GM23338 (cell line): Measurements from ENCODE around the gene MYF5. TPM values are rescaled to one million over a fixed set of nuclear protein-coding genes. Genes with fewer than 3 reads are reported as not detected.

ENCODE experiments used
- ATAC-seq: fragments of 200-7000 bp; cut with Tn5 transposase; 3 replicates; pipeline ENCODE4 v1.9.1; 2020
- DNase-seq: peaks from one replicate; pipeline ENCODE4 v3.0.0-alpha.2; 2015; ENCODE audit warnings: low spot score
- H2AFZ ChIP-seq: fragments of 200-600 bp; sonication (generic); 2 replicates; pipeline ENCODE4 v1.8.0; 2016; ENCODE audit warnings: antibody characterized with exemption, mild to moderate bottlenecking, moderate library complexity
- H3F3A ChIP-seq: fragments of 200-600 bp; sonication (generic); replicated peaks from 2 replicates; pipeline ENCODE4 v1.8.0; 2017; ENCODE audit warnings: antibody characterized with exemption, mixed run types, low read depth
- H3K27ac ChIP-seq: fragments of 200-600 bp; sonication (generic); 2 replicates; pipeline ENCODE4 v1.6.1; 2016; ENCODE audit warnings: low read depth
- H3K27me3 ChIP-seq: fragments of 200-600 bp; sonication (generic); 2 replicates; pipeline ENCODE4 v1.8.0; 2016; ENCODE audit warnings: mild to moderate bottlenecking, mixed run types, moderate library complexity; ENCODE audit not compliant: insufficient read depth
- H3K36me3 ChIP-seq: fragments of 200-600 bp; sonication (generic); 2 replicates; pipeline ENCODE4 v1.8.0; 2016; ENCODE audit warnings: mild to moderate bottlenecking; ENCODE audit not compliant: insufficient read depth
- H3K4me1 ChIP-seq: fragments of 200-600 bp; sonication (generic); 2 replicates; pipeline ENCODE4 v1.8.0; 2016; ENCODE audit warnings: mild to moderate bottlenecking, moderate library complexity; ENCODE audit not compliant: insufficient read depth
- H3K4me2 ChIP-seq: fragments of 200-600 bp; sonication (generic); 2 replicates; pipeline ENCODE4 v1.7.1; 2017; ENCODE audit warnings: mixed run types
- H3K4me3 ChIP-seq: fragments of 200-600 bp; sonication (generic); 2 replicates; pipeline ENCODE4 v1.6.1; 2016; ENCODE audit warnings: mixed run types
- H3K79me2 ChIP-seq: fragments of 200-600 bp; sonication (generic); replicated peaks from 2 replicates; pipeline ENCODE4 v1.8.0; 2017; ENCODE audit warnings: mild to moderate bottlenecking; ENCODE audit not compliant: insufficient read depth
- H3K9me2 ChIP-seq: fragments of 200-600 bp; sonication (generic); 2 replicates; pipeline ENCODE4 v1.8.0; 2017; ENCODE audit not compliant: insufficient read depth
- H4K20me1 ChIP-seq: fragments of 200-600 bp; sonication (generic); replicated peaks from 2 replicates; pipeline ENCODE4 v1.8.0; 2017; ENCODE audit warnings: mild to moderate bottlenecking; ENCODE audit not compliant: insufficient read depth
- H3K27ac Mint-ChIP-seq: 2 replicates; pipeline ENCODE4 v1.8.0; 2020; ENCODE audit warnings: inconsistent platforms, mild to moderate bottlenecking, moderate library complexity, mixed read lengths
- H3K27me3 Mint-ChIP-seq: 3 replicates; pipeline ENCODE4 v1.8.0; 2022; ENCODE audit warnings: low read depth, mild to moderate bottlenecking, moderate library complexity, mixed read lengths, inconsistent platforms; ENCODE audit not compliant: insufficient read depth, poor library complexity
- H3K36me3 Mint-ChIP-seq: 3 replicates; pipeline ENCODE4 v1.8.0; 2021; ENCODE audit warnings: low read depth, mild to moderate bottlenecking, inconsistent platforms, moderate library complexity, mixed read lengths
- H3K4me1 Mint-ChIP-seq: 3 replicates; pipeline ENCODE4 v1.8.0; 2020; ENCODE audit warnings: mild to moderate bottlenecking, inconsistent platforms, mixed read lengths
- H3K4me3 Mint-ChIP-seq: 3 replicates; pipeline ENCODE4 v1.8.0; 2021; ENCODE audit warnings: moderate library complexity, mild to moderate bottlenecking, inconsistent platforms, mixed read lengths
- H3K9me3 Mint-ChIP-seq: 3 replicates; pipeline ENCODE4 v1.8.0; 2020; ENCODE audit warnings: moderate library complexity, mild to moderate bottlenecking, inconsistent platforms, mixed read lengths
- CREB1 ChIP-seq: fragments of 250-450 bp; sonication (Bioruptor Pico); IDR thresholded peaks from 2 replicates; pipeline ENCODE4 v1.5.0; 2020; ENCODE audit warnings: low read depth, mild to moderate bottlenecking, moderate library complexity
- CTCF ChIP-seq, 2 experiments: fragments of 200-600 bp in 1 of 2; sonication (generic) in 1 of 2; conservative IDR thresholded peaks; 2 replicates each; pipeline versions ENCODE4 v1.5.1 to v1.6.1; 2016 to 2017; ENCODE audit warnings: antibody characterized with exemption in 2 of 2, low read depth in 2 of 2, mild to moderate bottlenecking in 2 of 2, moderate library complexity in 1 of 2
- ETS1 ChIP-seq: IDR thresholded peaks from 2 replicates; pipeline ENCODE4 v1.6.1; 2016; ENCODE audit warnings: antibody characterized with exemption
- EZH2 ChIP-seq: fragments of 200-600 bp; sonication (generic); IDR thresholded peaks from one replicate; pipeline ENCODE4 v1.8.0; 2017; ENCODE audit warnings: antibody characterized with exemption, mild to moderate bottlenecking, low read depth; ENCODE audit not compliant: unreplicated experiment
- EZH2phosphoT487 ChIP-seq: fragments of 200-600 bp; sonication (generic); IDR thresholded peaks from one replicate; pipeline ENCODE4 v1.8.1; 2018; ENCODE audit warnings: antibody characterized with exemption; ENCODE audit not compliant: unreplicated experiment
- JUNB ChIP-seq: IDR thresholded peaks from one replicate; pipeline ENCODE4 v1.6.1; 2016; ENCODE audit warnings: antibody characterized with exemption; ENCODE audit not compliant: unreplicated experiment
- NANOG ChIP-seq: IDR thresholded peaks from 2 replicates; pipeline ENCODE4 v1.6.1; 2016; ENCODE audit warnings: antibody characterized with exemption, borderline replicate concordance
- POLR2AphosphoS5 ChIP-seq: IDR thresholded peaks from 2 replicates; pipeline ENCODE4 v1.6.1; 2016; ENCODE audit warnings: antibody characterized with exemption, low read depth
- REST ChIP-seq: IDR thresholded peaks from one replicate; pipeline ENCODE4 v1.6.1; 2018; ENCODE audit warnings: antibody characterized with exemption; ENCODE audit not compliant: unreplicated experiment
- STAT1 ChIP-seq: IDR thresholded peaks from one replicate; pipeline ENCODE4 v1.6.1; 2016; ENCODE audit warnings: antibody characterized with exemption; ENCODE audit not compliant: unreplicated experiment
- ZNF114 ChIP-seq: fragments of 250-450 bp; sonication (Bioruptor Pico); IDR thresholded peaks from 2 replicates; pipeline ENCODE4 v1.5.0; 2020; ENCODE audit warnings: mild to moderate bottlenecking, moderate library complexity
- ZNF331 ChIP-seq: fragments of 250-450 bp; sonication (Bioruptor Pico); IDR thresholded peaks from 2 replicates; pipeline ENCODE4 v1.5.0; 2020; ENCODE audit warnings: low read depth, mild to moderate bottlenecking, moderate library complexity
- ZNF462 ChIP-seq: fragments of 250-450 bp; sonication (Bioruptor Pico); IDR thresholded peaks from 2 replicates; pipeline ENCODE4 v1.5.0; 2020; ENCODE audit warnings: mild to moderate bottlenecking, moderate library complexity
- polyA plus RNA-seq: library from polyadenylated mRNA; unstranded; fragments of >200 nt; fragmentation: Nextera tagmentation; extraction: Ambion mirVana; gene quantifications from 2 replicates; pipeline ENCODE4 v1.2.1, GENCODE V29; 2016
- total RNA-seq: library from RNA; depleted of rRNA; stranded (reverse); fragments of >200 nt; shearing (Covaris generic); gene quantifications from 2 replicates; pipeline ENCODE4 v1.2.3, GENCODE V29; 2014

Gene MYF5
- total and polyA plus RNA-seq, 2 experiments from 2014 or later: not detected

GRCh38 chr12:80698847-80699542, 17.7 kb upstream of the MYF5 start:
- H3K36me3 ChIP-seq: no peaks in the 10 kb centered on the region
- H3K4me3 Mint-ChIP-seq: no peak overlapping the region
- no peak overlapping the region for H3K4me2 ChIP-seq
- no peak overlapping the region for H2AFZ ChIP-seq
- no peaks in the 10 kb centered on the region for H4K20me1 ChIP-seq
- H3K9me2 ChIP-seq: no peaks in the 10 kb centered on the region
- DNase-seq (no peak), ATAC-seq (no peak)
- no peak overlapping the region for H3K4me3 ChIP-seq
- no peak overlapping the region for H3K27ac ChIP-seq
- peaks cover 20% of the 10 kb centered on the region for H3K4me1 Mint-ChIP-seq
- H3K27me3 ChIP-seq: peaks cover 22% of the 10 kb centered on the region
- no peak for TF ChIP-seq ETS1
- no peak for TF ChIP-seq EZH2
- no peak for TF ChIP-seq POLR2AphosphoS5
- no peak for TF ChIP-seq CTCF (conservative IDR thresholded peaks at IDR 0.05; ENCODE audit: low read depth in 2 of 2)
- TF ChIP-seq ZNF331 (CRISPR knock-in tag): no peak
- TF ChIP-seq STAT1: no peak
- TF ChIP-seq ZNF462 (CRISPR knock-in tag): no peak
- TF ChIP-seq REST: no peak
- TF ChIP-seq JUNB: no peak
- TF ChIP-seq EZH2phosphoT487: no peak
- TF ChIP-seq CREB1 (CRISPR knock-in tag): no peak
- TF ChIP-seq NANOG: no peak
- no peak for TF ChIP-seq ZNF114 (CRISPR knock-in tag)
- H3K9me3 Mint-ChIP-seq: no peaks in the 10 kb centered on the region
- no peaks in the 10 kb centered on the region for H3F3A ChIP-seq
- no peaks in the 10 kb centered on the region for H3K79me2 ChIP-seq
- no peaks in the 10 kb centered on the region for H3K27me3 Mint-ChIP-seq
- no peak overlapping the region for H3K27ac Mint-ChIP-seq
- peaks cover 10% of the 10 kb centered on the region; the same call in 1 of the 2 replicates for H3K4me1 ChIP-seq
- H3K36me3 Mint-ChIP-seq: no peaks in the 10 kb centered on the region
